Esophagus muscularis mucosa (tissue), 4 donors: ENCODE data around the gene MVB12B.

Experiments used
- CTCF ChIP-seq, 3 experiments: fragments of 200-600 bp in 2 of 3; fragments of 450-650 bp in 1 of 3; sonication (generic) in 2 of 3; IDR thresholded peaks; one replicate each; pipeline ENCODE4 v1.5.1; 2017 to 2019; ENCODE audit warnings: antibody characterized with exemption in 3 of 3, mild to moderate bottlenecking in 2 of 3, moderate library complexity in 1 of 3
- EP300 ChIP-seq: sonication (generic); formaldehyde crosslinking; IDR thresholded peaks from one replicate; pipeline ENCODE4 v1.6.1; 2017; ENCODE audit warnings: antibody characterized with exemption
- POLR2A ChIP-seq: fragments of 450-650 bp; IDR thresholded peaks from one replicate; pipeline ENCODE4 v1.6.1; 2017; ENCODE audit warnings: antibody characterized with exemption, moderate library complexity, mild to moderate bottlenecking, low read depth
- POLR2AphosphoS5 ChIP-seq, 2 donors: sonication (generic); formaldehyde crosslinking; IDR thresholded peaks; one replicate each; pipeline ENCODE4 v1.6.1; 2017; ENCODE audit warnings: antibody characterized with exemption in 2 of 2

- TF ChIP-seq POLR2A (no peak), CTCF (IDR thresholded peaks at IDR 0.05) (no peak), POLR2AphosphoS5 (IDR thresholded peaks at IDR 0.05) (no peak), EP300 (no peak)
Measured at GRCh38 chr9:126506361-126507317, 180.0 kb downstream of the MVB12B start.
